Transverse colon (tissue), 4 donors: ENCODE results near the gene CELSR1. TPM values are rescaled to one million over a fixed set of nuclear protein-coding genes. Genes with fewer than 3 reads are reported as not detected.

Experiments used
- DNase-seq: peaks from one replicate; pipeline ENCODE4 v3.0.0-alpha.2; 2019
- H3K27ac ChIP-seq, 4 donors: fragments of 200-600 bp; sonication (generic); 2 replicates each; pipeline ENCODE4 v1.5.1; 2016 to 2018; ENCODE audit warnings: inconsistent platforms in 4 of 4
- H3K27me3 ChIP-seq: fragments of 200-600 bp; sonication (generic); 2 replicates; pipeline ENCODE4 v1.5.1; 2017; ENCODE audit warnings: inconsistent platforms
- H3K36me3 ChIP-seq, 4 donors: fragments of 200-600 bp; sonication (generic); 2 replicates each; pipeline ENCODE4 v1.5.1; 2017 to 2019; ENCODE audit warnings: inconsistent platforms in 4 of 4
- H3K4me1 ChIP-seq, 4 donors: fragments of 200-600 bp; sonication (generic); 2 replicates each; pipeline ENCODE4 v1.5.1; 2017 to 2020; ENCODE audit warnings: inconsistent platforms in 4 of 4
- H3K4me3 ChIP-seq, 4 donors: fragments of 200-600 bp; sonication (generic); 1 replicate in 1 of 4; 2 replicates in 3 of 4; pipeline versions ENCODE4 v1.5.1 to v1.6.1; 2017 to 2019; ENCODE audit warnings: inconsistent platforms in 4 of 4
- H3K9me3 ChIP-seq, 2 donors: fragments of 200-600 bp; sonication (generic); 2 replicates each; pipeline ENCODE4 v1.5.1; 2017 to 2019; ENCODE audit warnings: inconsistent platforms in 2 of 2
- CTCF ChIP-seq, 5 experiments: fragments of 200-600 bp in 3 of 5; fragments of 450-650 bp in 2 of 5; sonication (generic) in 3 of 5; IDR thresholded peaks; 1 replicate in 2 of 5; 2 replicates in 3 of 5; pipeline ENCODE4 v1.5.1; 2016 to 2017; ENCODE audit warnings: antibody characterized with exemption in 5 of 5, inconsistent platforms in 3 of 5, mild to moderate bottlenecking in 2 of 5, moderate library complexity in 1 of 5
- EP300 ChIP-seq: sonication (generic); formaldehyde crosslinking; IDR thresholded peaks from one replicate; pipeline ENCODE4 v1.6.1; 2017; ENCODE audit warnings: antibody characterized with exemption, low read depth
- POLR2A ChIP-seq: fragments of 450-650 bp; IDR thresholded peaks from one replicate; pipeline ENCODE4 v1.6.1; 2016; ENCODE audit warnings: antibody characterized with exemption, mild to moderate bottlenecking, moderate library complexity
- POLR2AphosphoS5 ChIP-seq, 3 donors: sonication (generic); formaldehyde crosslinking; IDR thresholded peaks; one replicate each; pipeline ENCODE4 v1.6.1; 2016; ENCODE audit warnings: antibody characterized with exemption in 3 of 3
- WGBS, 2 donors: methylation state at CpG; one replicate each; pipeline ENCODE4 v1.1.5; 2018; ENCODE audit warnings: low coverage in 1 of 2; 5-methylcytosine and 5-hydroxymethylcytosine counted together
- in situ Hi-C, 4 donors: fragments of 200-750 bp; cut with MboI; loops; one replicate each; pipeline versions ENCODE4 v1.15.0 to v1.15.1; 2017; ENCODE audit warnings: low sequenced_read_pairs in 3 of 4, low pct_ligation_motif_present in 1 of 4, low pct_unique_long_range_greater_than_20kb in 1 of 4
- intact Hi-C: fragments of 100-400 bp; cut with DNase I; formaldehyde crosslinking; loops from one replicate; pipeline ENCODE4 v1.15.1; 2023; ENCODE audit warnings: low total_unique reads
- total RNA-seq, 4 donors: library from RNA; depleted of rRNA; stranded (reverse); fragments of >200 nt; gene quantifications; one replicate each; pipeline ENCODE4 v1.1.0, GENCODE V29; 2016

Gene CELSR1
- total RNA-seq, 4 donors from 2014 or later = 0.96 to 2.5 (median 1.4) TPM

- in situ Hi-C loops (no loop called here), intact Hi-C loops (no loop called here)
- no peak for DNase-seq
- WGBS, 2 donors = 85 to 100% methylated on average over 1 to 19 of the region's 19 CpGs
- Histone ChIP-seq H3K27me3 (no peaks in the 10 kb centered on the region), H3K9me3 (no peaks in the 10 kb centered on the region), H3K4me1 (peaks cover 46 to 82% (median 71%) of the 10 kb centered on the region in 4 donors), H3K27ac (peak overlapping the region in 3 of 4 donors; percentile 45 to 71 (median 63)), H3K4me3 (no peak overlapping the region), H3K36me3 (no peaks in the 10 kb centered on the region)
- TF ChIP-seq POLR2A = no peak
- no peak for TF ChIP-seq CTCF (IDR thresholded peaks at IDR 0.05)
- TF ChIP-seq POLR2AphosphoS5 (IDR thresholded peaks at IDR 0.05) = no peak
- no peak for TF ChIP-seq EP300
These were observed 48.1 kb upstream of the CELSR1 start for GRCh38 chr22:46585340-46586122.

GRCh38 chr22:46584081-46584921, 46.9 kb upstream of the CELSR1 start:
- Histone ChIP-seq H3K27me3 (no peaks in the 10 kb centered on the region), H3K27ac (peak overlapping the region; percentile 9 to 89 (median 86)), H3K9me3 (no peaks in the 10 kb centered on the region), H3K4me3 (no peak overlapping the region), H3K36me3 (no peaks in the 10 kb centered on the region), H3K4me1 (peaks cover 56 to 95% (median 83%) of the 10 kb centered on the region in 4 donors)
- 71 to 100% methylated on average over 4 to 42 of the region's 43 CpGs for WGBS, 2 donors
- intact Hi-C loops (loop anchor here (5.0 kb wide), 1 partner anchor 853 kb away; no protein-coding TSS in a partner anchor), in situ Hi-C loops (no loop called here)
- TF ChIP-seq POLR2A (no peak), EP300 (no peak), CTCF (IDR thresholded peaks at IDR 0.05) (no peak), POLR2AphosphoS5 (IDR thresholded peaks at IDR 0.05) (no peak)
- no peak for DNase-seq

GRCh38 chr22:46583571-46583970, 46.2 kb upstream of the CELSR1 start:
- Histone ChIP-seq H3K4me3 (no peak overlapping the region), H3K36me3 (no peaks in the 10 kb centered on the region), H3K9me3 (no peaks in the 10 kb centered on the region), H3K27me3 (no peaks in the 10 kb centered on the region), H3K27ac (peak overlapping the region; percentile 82 to 91 (median 89)), H3K4me1 (peaks cover 58 to 99% (median 91%) of the 10 kb centered on the region in 4 donors)
- TF ChIP-seq POLR2A = no peak
- TF ChIP-seq CTCF (IDR thresholded peaks at IDR 0.05) = no peak
- TF ChIP-seq EP300 = no peak
- TF ChIP-seq POLR2AphosphoS5 (IDR thresholded peaks at IDR 0.05) = no peak
- intact Hi-C loops (loop anchor here (5.0 kb wide), 1 partner anchor 854 kb away; no protein-coding TSS in a partner anchor), in situ Hi-C loops (no loop called here)
- peak; percentile 5 for DNase-seq
- WGBS, 2 donors = 92 to 100% methylated on average over 1 to 11 of the region's 11 CpGs
